Measurements from ENCODE around the gene FGFR3.
"Not testable (repeated sequence)": the region's sequence is repeated elsewhere in the genome, so short reads cannot be mapped to it uniquely, and the experiment has no call there.

The FGFR3 gene

GRCh38 chr4:1843852-1844251, 50.8 kb downstream of the FGFR3 start:
- ATAC-seq: no peak

GRCh38 chr4:1844618-1845017, 51.5 kb downstream of the FGFR3 start:
- ATAC-seq: not testable (repeated sequence)

GRCh38 chr4:1846580-1846979, 53.5 kb downstream of the FGFR3 start:
- no peak for ATAC-seq

GRCh38 chr4:1850276-1850675, 57.2 kb downstream of the FGFR3 start:
- no peak for ATAC-seq

- no peak for ATAC-seq
Observed at GRCh38 chr4:1851160-1851559, 58.1 kb downstream of the FGFR3 start.

- no peak for ATAC-seq
Observed at GRCh38 chr4:1851575-1852410, 58.7 kb downstream of the FGFR3 start.

- ATAC-seq: no peak
Observed at GRCh38 chr4:1852904-1853623, 60.0 kb downstream of the FGFR3 start.

- no peak for ATAC-seq
Observed at GRCh38 chr4:1854752-1855151, 61.7 kb downstream of the FGFR3 start.

GRCh38 chr4:1855333-1856070, 62.4 kb downstream of the FGFR3 start:
- peak; percentile 11 to 14 for ATAC-seq

GRCh38 chr4:1856071-1856942, 63.2 kb downstream of the FGFR3 start, which contains the start of gene LETM1:
Gene LETM1 (minus strand): TSS chr4:1856156. CDS start chr4:1855950, 206 bp downstream.
- peak; percentile 97 to 98 for ATAC-seq

GRCh38 chr4:1856943-1857699, 64.0 kb downstream of the FGFR3 start:
- ATAC-seq: no peak

GRCh38 chr4:1857931-1858330, 64.8 kb downstream of the FGFR3 start:
- ATAC-seq: no peak

Measured in activated CD4-positive, CD25-positive, alpha-beta regulatory T cell treated with anti-CD3 and anti-CD28 coated beads, Interleukin-2, amount 50 U/mL, for 24 hours (primary cell).